Peyer's patch (tissue), 4 donors: Measurements from ENCODE around the gene CPS1.

Experiments
- POLR2A ChIP-seq, 2 donors: fragments of 450-650 bp; IDR thresholded peaks; one replicate each; pipeline ENCODE4 v1.5.1; 2017; ENCODE audit warnings: antibody characterized with exemption in 2 of 2, mild to moderate bottlenecking in 2 of 2, moderate library complexity in 2 of 2
- TF ChIP-seq, protein P1 (sequence below), 6 experiments: fragments of 450-650 bp in 4 of 6; fragments of 200-600 bp in 2 of 6; sonication (generic) in 1 of 6; IDR thresholded peaks; one replicate each; pipeline ENCODE4 v1.5.1; 2017 to 2019; ENCODE audit warnings: antibody characterized with exemption in 6 of 6, mild to moderate bottlenecking in 3 of 6, moderate library complexity in 1 of 6

DNA sequence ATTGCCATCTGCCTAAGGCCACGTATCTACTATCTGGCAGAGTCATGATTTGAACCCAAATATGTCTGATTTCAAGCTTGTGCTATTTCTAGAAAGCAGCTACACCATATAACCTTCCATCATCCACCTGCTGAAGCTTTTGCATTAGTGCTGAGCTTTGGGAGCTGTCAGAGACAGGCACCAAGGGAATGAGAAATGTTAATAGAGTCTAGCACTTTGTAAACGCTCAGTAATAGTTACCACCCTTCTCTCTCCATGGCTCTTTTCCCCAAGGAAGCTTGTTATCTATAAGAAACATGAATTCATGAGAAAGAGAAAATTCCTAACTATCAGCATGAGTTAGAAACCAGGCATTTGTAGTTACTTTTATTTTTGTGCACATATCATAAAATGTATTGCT is 151.5 kb downstream of the CPS1 start:
- TF ChIP-seq, protein P1, sequence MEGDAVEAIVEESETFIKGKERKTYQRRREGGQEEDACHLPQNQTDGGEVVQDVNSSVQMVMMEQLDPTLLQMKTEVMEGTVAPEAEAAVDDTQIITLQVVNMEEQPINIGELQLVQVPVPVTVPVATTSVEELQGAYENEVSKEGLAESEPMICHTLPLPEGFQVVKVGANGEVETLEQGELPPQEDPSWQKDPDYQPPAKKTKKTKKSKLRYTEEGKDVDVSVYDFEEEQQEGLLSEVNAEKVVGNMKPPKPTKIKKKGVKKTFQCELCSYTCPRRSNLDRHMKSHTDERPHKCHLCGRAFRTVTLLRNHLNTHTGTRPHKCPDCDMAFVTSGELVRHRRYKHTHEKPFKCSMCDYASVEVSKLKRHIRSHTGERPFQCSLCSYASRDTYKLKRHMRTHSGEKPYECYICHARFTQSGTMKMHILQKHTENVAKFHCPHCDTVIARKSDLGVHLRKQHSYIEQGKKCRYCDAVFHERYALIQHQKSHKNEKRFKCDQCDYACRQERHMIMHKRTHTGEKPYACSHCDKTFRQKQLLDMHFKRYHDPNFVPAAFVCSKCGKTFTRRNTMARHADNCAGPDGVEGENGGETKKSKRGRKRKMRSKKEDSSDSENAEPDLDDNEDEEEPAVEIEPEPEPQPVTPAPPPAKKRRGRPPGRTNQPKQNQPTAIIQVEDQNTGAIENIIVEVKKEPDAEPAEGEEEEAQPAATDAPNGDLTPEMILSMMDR (IDR thresholded peaks at IDR 0.05): no peak
- TF ChIP-seq POLR2A (IDR thresholded peaks at IDR 0.05): no peak
